Sciatic nerve (tissue), 2 donors: ENCODE measurements around the gene COL4A1. TPM values are rescaled to one million over a fixed set of nuclear protein-coding genes. Genes with fewer than 3 reads are reported as not detected.

Experiments used
- ATAC-seq: fragments of 200-7000 bp; cut with Tn5 transposase; one replicate; pipeline ENCODE4 v1.9.1; 2020; ENCODE audit warnings: mild to moderate bottlenecking, moderate library complexity
- DNase-seq: peaks from one replicate; pipeline ENCODE4 v3.0.0-alpha.2; 2020; ENCODE audit warnings: low spot score
- intact Hi-C: fragments of 100-400 bp; cut with DNase I; formaldehyde crosslinking; loops from one replicate; pipeline ENCODE4 v1.14.2; 2022
- total RNA-seq: library from RNA; stranded (reverse); fragmentation: NEBNext Ultra II Directional; extraction: Animal tissue kit (Norgen Biotek cat#: 25700); gene quantifications from one replicate; pipeline ENCODE4 v1.2.1, GENCODE V29; 2021
- donor health status: DM: no; HTN: no; CAD: no.
- donor health status: DM: no; HTN: no; CAD: no.

COL4A1 gene
- total RNA-seq, 1 donor from 2014 or later = 423 TPM

DNA sequence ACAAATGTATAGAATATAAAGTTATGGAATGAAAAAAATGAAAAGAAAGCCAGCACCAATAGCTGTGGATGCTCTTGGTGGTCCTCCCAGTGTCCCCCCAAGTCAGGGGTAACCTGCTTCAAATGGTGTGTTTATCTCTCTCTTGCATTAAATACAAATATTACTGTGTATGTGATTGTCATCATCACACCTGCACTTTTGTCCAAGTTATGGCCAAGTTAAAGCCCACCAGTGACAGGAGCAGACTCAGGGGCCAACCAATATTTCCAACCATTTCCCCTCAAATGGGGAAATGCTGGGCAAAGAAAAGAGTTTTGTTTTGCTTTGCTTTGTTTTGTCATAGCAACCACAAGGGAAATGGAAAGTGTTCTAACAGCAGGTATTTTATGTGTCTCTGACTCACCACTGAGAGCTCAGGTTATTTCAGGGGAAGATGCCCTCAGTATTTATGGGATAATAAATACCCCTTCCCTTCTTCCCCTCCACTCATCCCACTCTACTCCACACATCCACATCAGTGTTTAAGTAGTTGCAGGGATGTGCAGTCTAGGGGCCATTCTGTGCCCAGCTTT, 133.6 kb downstream of the COL4A1 start:
- intact Hi-C loops = no loop called here
- DNase-seq (no peak), ATAC-seq (no peak)

DNA sequence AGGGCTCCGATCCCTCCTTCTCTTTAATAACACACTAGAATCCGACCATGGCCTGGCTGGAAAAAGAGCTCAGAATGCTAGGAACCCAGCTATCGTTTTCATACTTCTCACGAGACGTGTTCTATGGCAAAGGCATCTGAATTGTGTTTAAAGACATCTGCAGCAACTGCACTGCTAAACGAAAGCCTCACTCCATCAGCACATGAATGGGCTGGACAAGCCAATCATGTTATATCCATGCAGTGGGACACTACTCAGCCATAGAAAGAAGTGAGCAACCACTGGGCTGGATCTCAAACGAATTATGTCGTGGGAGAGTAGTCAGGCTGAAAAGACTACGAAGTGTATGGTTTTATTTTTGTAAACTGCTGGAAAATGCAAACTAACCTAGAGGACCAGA, 136.1 kb downstream of the COL4A1 start:
- no peak for DNase-seq
- no peak for ATAC-seq
- intact Hi-C loops = no loop called here

GRCh38 chr13:110170020-110170790, 136.8 kb downstream of the COL4A1 start:
- intact Hi-C loops = no loop called here
- DNase-seq (no peak), ATAC-seq (no peak)

GRCh38 chr13:110168999-110169933, 137.7 kb downstream of the COL4A1 start:
- no peak for DNase-seq
- no peak for ATAC-seq
- intact Hi-C loops = no loop called here

GRCh38 chr13:110166598-110166997, 140.4 kb downstream of the COL4A1 start:
- intact Hi-C loops = no loop called here
- ATAC-seq (no peak), DNase-seq (no peak)

- DNase-seq (no peak), ATAC-seq (no peak)
- intact Hi-C loops = no loop called here
These were observed 142.3 kb downstream of the COL4A1 start for GRCh38 chr13:110164706-110165105.

DNA sequence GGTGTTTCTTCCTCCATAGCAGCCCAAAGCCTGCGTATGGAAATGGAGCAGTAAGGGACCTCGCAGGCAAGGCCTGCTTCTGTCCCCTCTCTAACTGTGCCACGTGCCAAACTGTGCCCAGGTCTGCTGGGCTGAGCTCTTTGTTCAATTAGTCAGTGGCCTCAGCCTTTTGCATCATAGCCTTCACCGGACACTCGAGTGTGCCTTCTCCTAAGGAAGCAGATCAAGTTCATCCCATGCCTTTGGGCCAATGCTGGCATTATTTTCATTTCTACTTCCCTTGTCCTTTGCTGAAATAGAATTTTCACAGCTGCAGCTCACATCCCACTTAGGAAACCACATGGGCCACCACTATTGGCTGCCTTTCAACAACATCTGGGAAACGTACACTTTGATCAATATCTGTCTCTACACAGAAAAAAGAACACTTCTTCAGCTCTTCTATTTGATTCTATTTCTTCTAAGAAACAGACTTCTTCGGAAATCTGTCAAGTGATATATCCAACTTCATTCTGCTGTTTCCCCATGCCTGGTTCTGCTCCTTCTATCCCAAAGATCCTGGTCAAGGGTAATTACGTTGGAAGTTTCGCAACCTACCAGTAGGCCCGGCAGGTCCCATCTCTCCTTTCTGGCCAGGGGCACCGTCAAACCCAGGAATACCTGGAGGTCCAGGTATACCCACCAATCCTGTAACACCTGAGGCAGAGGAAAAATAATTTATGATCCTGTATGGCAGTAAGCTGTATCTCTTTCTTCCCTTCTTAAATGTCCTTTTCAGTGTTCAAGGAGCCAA, 143.9 kb downstream of the COL4A1 start:
- no peak for ATAC-seq
- intact Hi-C loops = no loop called here
- DNase-seq = no peak

DNA sequence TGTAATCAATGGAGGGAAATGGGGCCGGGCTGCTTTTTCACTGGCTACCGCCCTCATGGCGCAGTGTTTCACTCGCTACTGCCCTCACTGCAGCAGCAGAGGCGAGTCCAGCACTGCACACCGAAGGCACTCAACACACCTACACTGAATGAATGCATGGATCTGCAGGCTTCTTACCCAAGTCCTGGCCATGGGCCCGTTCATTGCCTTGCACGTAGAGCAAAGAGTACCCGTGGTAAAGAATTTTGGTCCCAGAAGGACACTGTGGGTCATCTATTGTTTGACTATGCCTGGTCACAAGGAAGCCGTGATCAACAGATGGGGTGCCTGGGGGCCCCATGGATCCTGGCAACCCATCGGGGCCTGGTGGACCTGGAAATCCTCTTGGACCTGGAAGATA, 144.9 kb downstream of the COL4A1 start:
- DNase-seq = no peak
- intact Hi-C loops = no loop called here
- no peak for ATAC-seq

DNA sequence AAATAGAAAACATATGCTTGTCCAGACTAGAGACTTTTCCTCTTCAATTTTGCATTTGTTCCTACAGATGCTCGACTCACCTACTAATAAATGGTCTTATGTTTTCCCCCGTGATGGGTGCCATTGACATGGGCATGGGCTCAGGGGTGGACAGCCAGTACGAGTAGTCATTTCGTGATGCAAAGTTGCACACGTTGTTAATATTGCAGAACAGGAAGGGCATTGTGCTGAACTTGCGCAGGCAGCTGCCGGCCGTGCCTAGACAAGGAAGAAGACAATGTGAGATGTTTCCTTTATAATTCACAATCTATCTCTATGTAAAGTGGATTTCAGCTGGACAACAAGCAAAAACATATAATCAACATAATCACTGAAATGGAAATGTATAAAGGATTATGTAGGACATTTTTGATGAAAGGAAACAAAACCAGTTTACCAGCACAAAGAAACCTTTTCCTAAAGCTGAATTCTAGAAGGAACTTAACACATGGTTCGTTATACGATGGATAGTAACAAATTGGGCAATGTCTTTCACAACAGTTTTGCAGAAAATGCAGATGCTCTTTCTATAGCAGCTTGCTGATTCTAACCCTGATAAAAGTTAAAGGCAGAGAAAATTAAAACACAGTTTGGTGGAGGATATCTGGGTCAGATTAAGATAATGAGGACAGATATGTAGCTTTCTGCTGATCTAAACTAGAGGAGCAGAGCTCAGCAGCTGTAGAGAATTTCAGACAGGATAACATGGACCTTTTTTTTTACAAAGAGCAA, 145.7 kb downstream of the COL4A1 start:
- intact Hi-C loops = no loop called here
- DNase-seq (no peak), ATAC-seq (peak; percentile 64)

DNA sequence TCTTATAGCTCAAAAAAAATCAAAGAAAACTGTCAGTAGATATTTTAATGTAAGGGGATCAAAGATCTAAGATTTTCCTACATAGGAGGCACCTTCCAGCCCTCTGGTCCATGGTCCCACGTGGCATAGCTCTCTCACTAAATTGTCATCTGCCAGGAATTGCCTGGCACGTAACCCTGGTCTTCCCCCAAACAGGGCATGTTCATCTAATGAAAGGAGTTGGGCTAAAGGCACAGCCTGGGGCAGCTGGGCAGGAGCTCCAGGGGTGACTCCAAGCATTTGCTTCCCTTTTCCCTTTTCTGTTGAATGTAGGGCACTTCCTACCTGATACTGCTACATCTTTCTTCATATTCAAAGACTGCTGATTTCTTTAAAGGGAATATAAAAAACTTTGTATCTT, 148.7 kb downstream of the COL4A1 start:
- DNase-seq (no peak), ATAC-seq (no peak)
- intact Hi-C loops = no loop called here

DNA sequence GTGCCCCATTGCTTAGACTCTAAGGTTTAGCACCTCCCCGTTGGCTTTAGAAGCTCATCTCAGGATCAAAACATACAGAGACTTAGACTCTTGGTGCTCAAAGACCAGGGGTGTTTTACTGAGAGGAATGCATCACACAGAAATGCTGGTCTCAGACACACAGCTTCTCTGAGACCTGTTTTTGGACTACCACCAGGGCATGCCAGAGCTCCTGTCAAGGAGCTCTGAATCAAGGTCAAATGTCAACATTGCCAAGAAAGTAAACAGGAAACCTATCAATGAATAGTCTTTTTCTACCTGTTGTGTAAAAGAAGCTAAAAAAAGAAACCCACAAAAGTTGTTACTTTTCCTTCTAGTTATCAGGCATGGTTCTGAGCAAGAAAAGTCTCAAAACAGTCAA, 149.2 kb downstream of the COL4A1 start:
- ATAC-seq (no peak), DNase-seq (no peak)
- intact Hi-C loops = no loop called here

DNA sequence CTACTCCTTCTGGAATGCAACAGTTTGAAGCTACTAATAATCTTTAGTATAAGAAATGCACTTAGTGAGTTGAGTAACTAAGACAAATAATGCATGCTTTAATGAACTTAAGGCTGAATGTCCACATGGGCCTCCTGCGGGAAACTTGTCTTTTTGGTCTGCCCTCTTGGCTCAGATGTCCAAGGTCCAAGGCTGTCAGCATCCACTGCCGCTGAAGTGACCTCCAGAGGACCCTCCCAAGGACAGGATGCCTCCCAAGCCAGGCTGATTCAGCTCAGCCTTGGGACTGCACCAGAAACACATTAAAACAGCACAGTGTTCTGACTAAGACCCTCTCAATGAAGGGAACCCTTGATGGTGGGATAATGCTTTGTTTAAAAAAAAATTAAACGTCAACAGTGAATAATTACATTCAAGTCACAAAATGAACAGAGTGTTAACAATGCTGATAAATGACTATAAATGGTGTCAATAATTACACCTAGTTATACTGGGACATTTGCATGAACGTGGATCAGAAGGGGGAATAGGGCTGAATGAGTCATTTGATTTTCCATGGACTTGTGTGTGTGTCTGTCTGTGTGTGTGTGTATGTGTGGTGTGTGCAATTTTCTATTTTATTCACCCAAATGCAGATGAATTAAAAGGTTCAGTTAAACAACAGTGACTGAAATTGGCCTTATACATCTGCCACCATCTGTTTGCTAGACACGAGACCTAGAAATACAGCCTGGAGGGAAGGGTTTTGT, 150.5 kb downstream of the COL4A1 start:
- DNase-seq (no peak), ATAC-seq (no peak)
- intact Hi-C loops = no loop called here

- peak; percentile 23 for ATAC-seq
- intact Hi-C loops = no loop called here
These were observed 151.9 kb downstream of the COL4A1 start for GRCh38 chr13:110155072-110155471.

GRCh38 chr13:110154410-110154933, 152.5 kb downstream of the COL4A1 start:
- ATAC-seq = no peak
- intact Hi-C loops = no loop called here
- no peak for DNase-seq

More at GRCh38 chr13:110155072-110155471, 151.9 kb downstream of the COL4A1 start:
- DNase-seq = no peak

DNA sequence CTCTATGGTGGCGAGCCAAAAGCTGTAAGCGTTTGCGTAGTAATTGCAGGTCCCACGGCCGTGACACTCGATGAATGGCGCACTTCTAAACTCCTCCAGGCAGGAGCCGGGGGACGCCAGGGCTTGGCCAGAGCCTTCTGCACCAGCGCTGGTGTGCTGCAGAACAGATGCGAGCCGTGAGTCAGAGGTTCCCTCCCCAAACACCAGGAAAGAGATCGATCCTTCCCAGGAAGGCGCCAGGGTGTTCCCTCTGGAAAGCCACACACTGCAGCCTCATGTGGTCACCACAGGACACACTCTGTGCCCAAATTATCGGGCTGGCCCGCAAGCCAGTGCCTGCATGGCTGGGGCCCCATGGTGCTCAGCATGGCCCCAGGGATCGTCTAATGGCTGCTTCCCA, 154.6 kb downstream of the COL4A1 start:
- ATAC-seq (no peak), DNase-seq (no peak)
- intact Hi-C loops = no loop called here

DNA sequence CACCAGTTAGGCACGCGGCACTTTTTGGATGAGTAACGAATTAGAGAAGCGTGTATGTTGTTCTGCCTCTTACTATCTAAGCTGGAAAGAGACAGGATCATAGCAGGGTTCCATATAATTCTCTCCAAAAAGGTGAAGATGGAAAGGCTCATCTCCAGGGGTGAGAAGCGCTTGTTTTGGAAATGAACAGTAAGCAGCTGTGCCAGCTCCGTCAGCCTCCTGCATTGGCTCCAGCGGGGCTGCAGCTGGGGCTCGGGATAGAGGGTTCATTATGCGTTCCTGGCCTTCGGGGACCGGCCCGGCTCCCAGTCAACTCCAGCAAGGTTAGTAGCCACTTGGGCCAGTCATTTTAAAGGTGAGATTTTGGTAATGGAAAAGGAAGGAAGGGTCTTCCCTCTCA, 155.5 kb downstream of the COL4A1 start:
- peak; percentile 20 for ATAC-seq
- no peak for DNase-seq
- intact Hi-C loops = no loop called here

DNA sequence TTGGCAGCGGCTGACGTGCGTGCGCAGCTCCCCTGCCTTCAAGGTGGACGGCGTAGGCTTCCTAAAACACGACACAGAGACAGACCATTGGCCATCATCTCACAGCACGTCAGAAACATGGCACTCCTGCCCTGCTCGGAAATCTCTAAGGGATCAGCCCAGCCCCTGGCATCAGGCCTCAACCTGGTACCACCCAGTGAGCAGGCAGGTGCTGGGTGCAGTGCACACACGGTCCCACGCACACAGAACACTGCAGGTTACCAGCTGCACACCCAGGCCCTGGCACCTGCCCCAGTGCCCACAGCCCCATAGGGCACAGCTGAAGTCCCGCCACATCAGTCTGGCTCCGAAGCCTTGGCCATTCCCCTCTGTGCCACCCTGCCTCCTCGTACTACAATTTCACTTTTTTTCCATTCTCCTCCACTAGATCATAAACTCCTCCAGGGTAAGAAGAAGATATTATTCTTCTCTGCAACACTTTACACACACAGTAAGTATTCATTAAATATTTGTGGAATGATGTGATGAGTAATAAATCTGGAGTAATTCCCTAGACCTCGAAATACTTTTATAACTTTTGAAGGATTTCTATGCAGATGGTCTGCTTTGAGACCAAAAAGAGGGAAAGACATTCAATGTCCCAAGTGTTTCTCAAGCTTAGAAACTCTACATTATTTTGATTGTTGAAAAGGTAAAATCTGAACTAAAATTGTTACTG, 156.4 kb downstream of the COL4A1 start:
- intact Hi-C loops = no loop called here
- DNase-seq = no peak
- peak; percentile 39 for ATAC-seq
